Trophoblast cell (in vitro differentiated cells and primary cell): ENCODE results near the gene KCNMB2.

Experiments used
- DNase-seq, 2 donors: peaks; one replicate each; pipeline ENCODE4 v3.0.0-alpha.2; 2016
- H2AFZ ChIP-seq: 2 replicates; pipeline ENCODE4 v1.6.1; 2013; ENCODE audit warnings: low read length, moderate library complexity, mild to moderate bottlenecking; ENCODE audit not compliant: insufficient read depth, poor library complexity
- H2AK5ac ChIP-seq: 2 replicates; pipeline ENCODE4 v1.6.1; 2013; ENCODE audit warnings: mild to moderate bottlenecking, low read length
- H2BK120ac ChIP-seq: 2 replicates; pipeline ENCODE4 v1.6.1; 2013; ENCODE audit warnings: low read length, mild to moderate bottlenecking, moderate library complexity; ENCODE audit not compliant: insufficient read depth, poor library complexity
- H2BK12ac ChIP-seq: 2 replicates; pipeline ENCODE4 v1.6.1; 2013; ENCODE audit warnings: mild to moderate bottlenecking, low read length, moderate library complexity
- H2BK5ac ChIP-seq: 2 replicates; pipeline ENCODE4 v1.6.1; 2013; ENCODE audit warnings: low read length, low read depth, moderate library complexity, mild to moderate bottlenecking; ENCODE audit not compliant: poor library complexity
- H3K14ac ChIP-seq: 2 replicates; pipeline ENCODE4 v1.6.1; 2013; ENCODE audit warnings: mild to moderate bottlenecking, low read length
- H3K18ac ChIP-seq: 2 replicates; pipeline ENCODE4 v1.6.1; 2013; ENCODE audit warnings: mild to moderate bottlenecking, low read length
- H3K23ac ChIP-seq: 2 replicates; pipeline ENCODE4 v1.6.1; 2013; ENCODE audit warnings: low read length
- H3K27ac ChIP-seq: 2 replicates; pipeline ENCODE4 v1.5.1; 2013; ENCODE audit warnings: low read depth, mild to moderate bottlenecking, inconsistent platforms, low read length, moderate library complexity
- H3K27me3 ChIP-seq: 2 replicates; pipeline ENCODE4 v1.6.1; 2013; ENCODE audit warnings: inconsistent platforms, mild to moderate bottlenecking, low read length, moderate library complexity; ENCODE audit not compliant: insufficient read depth
- H3K36me3 ChIP-seq, 2 experiments: 1 replicate in 1 of 2; 2 replicates in 1 of 2; pipeline ENCODE4 v1.6.1; 2013; ENCODE audit warnings: low read length in 2 of 2, mild to moderate bottlenecking in 2 of 2, moderate library complexity in 1 of 2; ENCODE audit not compliant: insufficient read depth in 2 of 2, control insufficient read depth in 1 of 2
- H3K4ac ChIP-seq: 2 replicates; pipeline ENCODE4 v1.6.1; 2013; ENCODE audit warnings: low read depth, mild to moderate bottlenecking, low read length, moderate library complexity
- H3K4me1 ChIP-seq, 2 experiments: 1 replicate in 1 of 2; 2 replicates in 1 of 2; pipeline ENCODE4 v1.6.1; 2013; ENCODE audit warnings: low read length in 2 of 2, mild to moderate bottlenecking in 2 of 2, moderate library complexity in 1 of 2; ENCODE audit not compliant: insufficient read depth in 2 of 2, control insufficient read depth in 1 of 2
- H3K4me2 ChIP-seq: 2 replicates; pipeline ENCODE4 v1.6.1; 2013; ENCODE audit warnings: inconsistent platforms, mild to moderate bottlenecking, low read length, moderate library complexity
- H3K4me3 ChIP-seq: 2 replicates; pipeline ENCODE4 v1.5.1; 2013; ENCODE audit warnings: mild to moderate bottlenecking, low read depth, low read length, inconsistent platforms
- H3K79me1 ChIP-seq: one replicate; pipeline ENCODE4 v1.6.1; 2013; ENCODE audit warnings: low read length
- H3K79me2 ChIP-seq: 2 replicates; pipeline ENCODE4 v1.6.1; 2013; ENCODE audit warnings: low read length, mild to moderate bottlenecking; ENCODE audit not compliant: control insufficient read depth, insufficient read depth, poor library complexity
- H3K9ac ChIP-seq: 2 replicates; pipeline ENCODE4 v1.6.1; 2013; ENCODE audit warnings: mild to moderate bottlenecking, low read length
- H3K9me3 ChIP-seq: 2 replicates; pipeline ENCODE4 v1.6.1; 2013; ENCODE audit warnings: low read depth, mild to moderate bottlenecking, control low read depth, inconsistent platforms, low read length; ENCODE audit not compliant: insufficient read depth
- H4K12ac ChIP-seq: 2 replicates; pipeline ENCODE4 v1.6.1; 2013; ENCODE audit warnings: low read depth, mild to moderate bottlenecking, low read length, moderate library complexity
- H4K8ac ChIP-seq: 2 replicates; pipeline ENCODE4 v1.6.1; 2013; ENCODE audit warnings: low read depth, mild to moderate bottlenecking, low read length, moderate library complexity
- H4K91ac ChIP-seq: one replicate; pipeline ENCODE4 v1.6.1; 2013; ENCODE audit warnings: low read depth, mild to moderate bottlenecking, low read length, moderate library complexity
- WGBS: extraction: QIAGEN DNeasy Blood & Tissue Kit; methylation state at CpG from one replicate; pipeline ENCODE4 v1.1.7; 2013; ENCODE audit warnings: missing lambda C conversion rate; ENCODE audit not compliant: insufficient read length, insufficient coverage; ENCODE audit errors: extremely low coverage; 5-methylcytosine and 5-hydroxymethylcytosine counted together

Gene KCNMB2

GRCh38 chr3:178777718-178778411 lies 241.6 kb downstream of the KCNMB2 start:
- H2BK12ac ChIP-seq, result no peak overlapping the region
- H4K8ac ChIP-seq, result no peak overlapping the region
- no peak overlapping the region for H3K4me3 ChIP-seq
- no peak overlapping the region for H3K23ac ChIP-seq
- H3K79me1 ChIP-seq, result no peaks in the 10 kb centered on the region
- H2AK5ac ChIP-seq, result no peak overlapping the region
- H3K4me1 ChIP-seq, result no peaks in the 10 kb centered on the region
- no peak overlapping the region for H3K14ac ChIP-seq
- no peak overlapping the region for H4K12ac ChIP-seq
- no peak overlapping the region for H4K91ac ChIP-seq
- H3K36me3 ChIP-seq, result no peaks in the 10 kb centered on the region
- no peak overlapping the region for H3K18ac ChIP-seq
- no peak overlapping the region for H3K9ac ChIP-seq
- peak in 1 of 2 donors; percentile 3 for DNase-seq
- no peaks in the 10 kb centered on the region for H3K9me3 ChIP-seq
- no CpG with 5 or more reads among the region's 4 CpGs for WGBS
- H2BK120ac ChIP-seq, result no peak overlapping the region
- H3K27me3 ChIP-seq, result no peaks in the 10 kb centered on the region
- no peak overlapping the region for H3K4ac ChIP-seq
- no peaks in the 10 kb centered on the region for H3K79me2 ChIP-seq
- H2BK5ac ChIP-seq, result no peak overlapping the region
- no peak overlapping the region for H3K4me2 ChIP-seq
- H2AFZ ChIP-seq, result no peak overlapping the region
- no peak overlapping the region for H3K27ac ChIP-seq

DNA sequence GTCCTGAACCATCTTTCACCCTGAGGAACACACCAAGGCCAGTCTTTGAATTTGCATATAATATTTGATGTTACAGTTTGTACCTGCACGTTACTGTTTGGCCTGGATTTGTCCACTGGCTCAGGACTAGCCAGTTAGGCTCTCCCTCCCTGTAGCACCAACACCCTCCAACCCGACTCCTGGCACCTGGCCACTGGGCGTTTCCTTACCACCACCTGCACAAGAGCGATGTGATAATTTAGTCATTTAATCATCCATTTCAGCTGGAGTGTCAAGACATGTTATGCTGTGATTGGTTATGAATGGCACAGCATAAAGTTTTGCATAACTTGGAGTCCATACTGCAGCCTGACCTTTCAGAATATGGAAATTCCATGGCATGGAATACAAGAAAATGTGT lies 242.4 kb downstream of the KCNMB2 start:
- Histone ChIP-seq H2BK12ac (no peak overlapping the region), H3K18ac (no peak overlapping the region), H3K27me3 (no peaks in the 10 kb centered on the region), H3K27ac (no peak overlapping the region), H2AK5ac (no peak overlapping the region), H3K79me1 (no peaks in the 10 kb centered on the region), H3K4me2 (no peak overlapping the region), H4K8ac (no peak overlapping the region), H2AFZ (no peak overlapping the region), H3K79me2 (no peaks in the 10 kb centered on the region), H2BK120ac (no peak overlapping the region), H3K4me3 (no peak overlapping the region), H3K36me3 (no peaks in the 10 kb centered on the region), H3K4ac (no peak overlapping the region), H4K12ac (no peak overlapping the region), H2BK5ac (no peak overlapping the region), H3K9ac (no peak overlapping the region), H4K91ac (no peak overlapping the region), H3K9me3 (no peaks in the 10 kb centered on the region), H3K14ac (no peak overlapping the region), H3K4me1 (no peaks in the 10 kb centered on the region), H3K23ac (no peak overlapping the region)
- no peak for DNase-seq
- no CpG with 5 or more reads among the region's 4 CpGs for WGBS

GRCh38 chr3:178785961-178786360 lies 249.7 kb downstream of the KCNMB2 start:
- H2BK5ac ChIP-seq, result no peak overlapping the region
- H3K14ac ChIP-seq, result no peak overlapping the region
- no peak overlapping the region for H3K27ac ChIP-seq
- no peak overlapping the region for H2AFZ ChIP-seq
- no peak overlapping the region for H2BK120ac ChIP-seq
- no peak overlapping the region for H3K4ac ChIP-seq
- H2AK5ac ChIP-seq, result no peak overlapping the region
- H3K9ac ChIP-seq, result no peak overlapping the region
- H3K18ac ChIP-seq, result no peak overlapping the region
- H2BK12ac ChIP-seq, result no peak overlapping the region
- H3K4me1 ChIP-seq, result no peaks in the 10 kb centered on the region
- H3K79me2 ChIP-seq, result no peaks in the 10 kb centered on the region
- DNase-seq, result no peak
- peaks cover 2% of the 10 kb centered on the region for H3K79me1 ChIP-seq
- H4K91ac ChIP-seq, result no peak overlapping the region
- H3K4me3 ChIP-seq, result no peak overlapping the region
- peaks cover 2% of the 10 kb centered on the region for H3K9me3 ChIP-seq
- no peaks in the 10 kb centered on the region for H3K27me3 ChIP-seq
- no peak overlapping the region for H3K4me2 ChIP-seq
- no peaks in the 10 kb centered on the region for H3K36me3 ChIP-seq
- H4K8ac ChIP-seq, result no peak overlapping the region
- no peak overlapping the region for H4K12ac ChIP-seq
- no peak overlapping the region for H3K23ac ChIP-seq

DNA sequence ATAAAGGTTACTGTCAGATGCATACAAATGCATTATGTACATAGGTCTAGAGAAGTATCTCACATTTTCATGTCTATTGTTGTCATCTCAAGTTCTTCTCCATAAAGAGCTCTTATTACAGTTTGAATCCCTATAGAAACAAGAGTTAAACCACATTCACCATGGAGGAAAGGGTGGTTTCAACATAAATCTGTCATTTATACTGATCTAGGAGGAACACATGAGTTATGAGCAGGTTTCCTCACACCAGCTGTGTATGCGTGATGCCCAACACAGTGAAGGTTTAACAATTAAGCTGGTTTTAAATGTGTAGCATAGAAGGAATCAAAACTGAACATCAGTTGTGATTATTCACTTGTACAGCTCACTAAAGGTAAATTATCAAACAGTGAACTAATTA lies 251.7 kb downstream of the KCNMB2 start:
- Histone ChIP-seq H2BK12ac (no peak overlapping the region), H2BK120ac (no peak overlapping the region), H3K4me1 (no peaks in the 10 kb centered on the region), H3K18ac (no peak overlapping the region), H3K79me2 (no peaks in the 10 kb centered on the region), H3K4me3 (no peak overlapping the region), H4K91ac (no peak overlapping the region), H4K12ac (no peak overlapping the region), H3K14ac (no peak overlapping the region), H2AK5ac (no peak overlapping the region), H3K4ac (no peak overlapping the region), H3K27ac (no peak overlapping the region), H3K23ac (no peak overlapping the region), H3K9ac (no peak overlapping the region), H3K36me3 (no peaks in the 10 kb centered on the region), H3K79me1 (peaks cover 5% of the 10 kb centered on the region), H3K27me3 (no peaks in the 10 kb centered on the region), H3K9me3 (peaks cover 2% of the 10 kb centered on the region), H2BK5ac (no peak overlapping the region), H2AFZ (no peak overlapping the region), H3K4me2 (no peak overlapping the region), H4K8ac (no peak overlapping the region)
- DNase-seq, result no peak
- WGBS, result no CpG with 5 or more reads among the region's 1 CpG
